Measurements from ENCODE around the gene MYT1.
"Not testable (repeated sequence)": the region's sequence is repeated elsewhere in the genome, so short reads cannot be mapped to it uniquely, and the experiment has no call there.

Gene MYT1

DNA sequence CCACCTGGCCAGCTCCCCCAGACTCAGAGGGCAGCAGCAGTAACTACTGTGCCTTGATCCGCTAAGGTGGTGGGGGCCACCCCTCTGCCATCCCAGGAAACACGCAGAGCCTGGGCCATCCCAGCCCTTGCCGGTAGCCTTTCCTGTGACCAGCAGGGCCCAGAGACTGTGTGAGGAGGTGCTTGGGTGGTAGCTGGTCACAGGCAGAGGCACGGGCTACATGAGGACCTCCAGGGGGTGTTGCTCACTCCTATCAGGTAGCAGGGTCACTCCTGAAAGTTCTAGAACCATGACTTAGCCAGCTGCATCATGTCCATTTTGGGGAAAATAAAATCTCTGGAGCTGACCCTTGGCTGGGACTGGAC is 114.0 kb downstream of the MYT1 start:
- DNase-seq: no peak

DNA sequence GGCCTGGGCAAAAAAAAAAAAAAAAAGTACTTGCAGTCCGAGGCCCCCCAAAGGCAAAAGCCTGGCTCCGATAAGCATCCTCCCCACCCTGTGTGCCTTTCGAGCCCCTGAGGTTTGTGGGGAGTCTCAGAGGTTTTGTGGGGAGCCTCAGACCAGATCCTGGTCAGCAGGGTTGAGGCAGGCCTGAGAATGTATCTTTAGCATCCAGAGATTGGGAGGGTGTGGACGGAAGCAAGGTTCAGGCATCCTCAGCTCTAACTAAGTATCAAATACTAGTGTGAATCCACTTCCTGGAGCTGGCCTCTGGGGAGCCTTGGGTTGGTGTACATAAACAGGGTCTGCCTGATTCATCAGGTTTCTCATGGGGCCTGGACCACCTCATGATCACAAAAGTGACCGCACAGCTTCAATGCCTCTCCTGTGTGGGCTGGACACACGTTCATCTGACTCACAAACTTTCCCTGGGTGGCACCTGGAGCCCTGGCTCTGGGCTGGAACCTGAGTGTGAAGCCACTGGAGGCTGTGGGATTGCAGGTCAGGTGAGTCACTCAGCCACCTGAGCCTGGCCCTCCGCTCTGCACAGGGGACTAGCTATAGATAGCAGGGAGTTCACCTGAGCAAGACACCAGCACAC is 115.7 kb downstream of the MYT1 start:
- DNase-seq: no peak

DNA sequence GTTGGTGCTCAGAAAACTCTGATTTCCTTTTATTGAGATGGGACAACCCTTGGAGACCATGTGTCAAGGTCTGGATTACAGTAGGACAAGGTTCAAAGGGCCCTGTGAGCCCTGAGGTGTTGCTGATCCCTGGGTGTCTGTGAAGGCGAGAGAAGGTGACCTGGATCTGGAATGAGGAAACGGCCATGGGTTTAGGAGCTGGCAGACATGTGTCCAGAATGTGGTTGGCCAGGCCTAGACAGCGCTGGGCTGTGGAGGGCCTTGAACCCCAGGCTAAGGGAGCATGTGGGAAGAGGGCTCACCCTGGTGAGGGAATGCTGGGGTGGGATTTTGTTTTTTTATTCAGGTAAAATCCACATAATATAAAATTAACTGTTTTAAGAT is 116.2 kb downstream of the MYT1 start:
- DNase-seq: no peak

DNA sequence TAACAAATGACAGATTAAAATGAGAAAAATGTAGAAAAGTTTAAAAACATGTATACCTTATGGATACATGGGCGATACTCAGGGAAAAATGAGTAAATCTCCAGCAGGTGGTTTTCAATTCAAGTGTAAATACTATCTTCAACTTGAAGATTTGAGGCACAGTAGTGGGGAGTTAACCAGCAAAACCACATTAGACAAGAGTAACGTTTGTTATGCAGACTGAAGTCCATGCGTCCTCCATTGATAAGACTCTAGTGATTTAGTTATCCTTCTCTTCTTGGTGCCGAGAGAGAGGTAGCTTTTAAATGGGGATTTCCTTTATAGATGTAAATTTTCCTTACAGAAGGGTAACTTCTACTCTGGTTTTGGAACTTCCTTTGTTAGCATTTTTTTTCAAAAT is 119.4 kb downstream of the MYT1 start:
- no peak for DNase-seq

DNA sequence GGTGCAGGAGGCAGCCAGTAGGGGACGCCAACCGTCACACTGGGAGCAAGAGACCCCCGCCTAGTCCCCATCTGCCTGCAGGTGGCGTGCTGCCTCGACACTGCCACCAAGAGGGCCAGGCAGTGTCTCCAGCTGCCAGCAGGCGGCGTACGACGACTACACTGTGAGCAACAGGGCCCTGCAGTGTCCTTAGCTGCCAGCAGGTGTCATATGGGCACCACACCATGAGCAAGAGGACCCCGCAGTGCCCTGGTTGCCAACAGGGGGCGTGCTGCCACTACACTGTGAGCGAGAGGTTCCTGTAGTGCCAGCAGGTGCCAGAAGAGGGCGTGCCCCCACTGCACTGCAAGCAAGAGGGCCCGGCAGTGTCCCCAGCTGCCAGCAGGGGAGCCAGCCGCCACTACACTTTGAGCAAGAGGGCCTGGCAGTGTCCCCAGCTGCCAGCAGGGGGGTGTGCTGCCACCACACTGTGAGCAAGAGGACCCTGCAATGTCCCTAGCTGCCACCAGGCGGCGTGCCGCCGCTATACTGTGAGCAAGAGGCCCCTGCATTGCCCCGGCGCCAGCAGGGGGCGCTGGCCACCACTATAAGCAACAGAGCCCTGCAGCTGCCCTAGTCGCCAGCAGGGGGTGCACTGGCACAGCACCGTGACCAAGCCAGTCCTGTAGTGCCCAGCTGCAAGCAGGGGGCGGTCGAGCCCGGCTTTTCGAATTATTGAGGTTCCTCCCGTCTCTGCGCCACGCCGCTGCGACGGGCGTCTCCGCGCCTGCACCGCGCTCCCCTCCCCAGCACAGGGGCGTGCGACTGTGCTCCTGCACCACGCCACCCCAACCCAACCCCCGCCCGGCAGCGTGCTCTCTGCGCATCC is 121.6 kb downstream of the MYT1 start:
- DNase-seq: peak; percentile 85

DNA sequence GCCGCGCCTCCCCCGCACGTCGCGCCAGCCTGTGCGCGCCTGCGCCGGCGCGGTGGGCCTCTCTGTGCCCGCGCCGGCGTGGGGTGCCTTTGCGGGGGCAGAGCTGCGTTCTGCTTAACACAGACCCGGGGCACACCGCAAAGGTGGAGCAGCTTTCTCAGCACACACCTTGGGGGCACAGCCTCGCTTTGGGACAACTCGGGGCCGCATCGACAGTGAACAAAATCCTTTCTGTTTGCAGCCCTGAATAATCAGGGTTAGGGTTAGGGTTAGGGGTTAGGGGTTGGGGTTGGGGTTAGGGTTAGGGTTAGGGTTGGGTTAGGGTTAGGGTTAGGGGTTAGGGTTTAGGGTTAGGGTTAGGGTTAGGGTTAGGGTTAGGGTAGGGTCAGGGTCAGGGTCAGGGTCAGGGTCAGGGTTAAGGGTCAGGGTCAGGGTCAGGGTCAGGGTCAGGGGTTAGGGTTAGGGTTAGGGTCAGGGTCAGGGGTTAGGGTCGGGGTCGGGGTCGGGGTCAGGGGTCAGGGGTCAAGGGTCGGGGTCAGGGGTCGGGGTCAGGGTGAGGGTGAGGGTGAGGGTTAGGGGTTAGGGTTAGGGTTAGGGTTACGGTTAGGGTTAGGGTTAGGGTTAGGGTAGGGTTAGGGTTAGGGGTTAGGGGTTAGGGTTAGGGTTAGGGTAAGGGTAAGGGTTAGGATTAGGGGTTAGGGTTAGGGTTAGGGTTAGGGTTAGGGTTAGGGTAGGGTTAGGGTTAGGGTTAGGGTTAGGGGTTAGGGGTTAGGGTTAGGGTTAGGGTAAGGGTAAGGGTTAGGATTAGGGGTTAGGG is 122.4 kb downstream of the MYT1 start:
- not testable (repeated sequence) for DNase-seq

DNA sequence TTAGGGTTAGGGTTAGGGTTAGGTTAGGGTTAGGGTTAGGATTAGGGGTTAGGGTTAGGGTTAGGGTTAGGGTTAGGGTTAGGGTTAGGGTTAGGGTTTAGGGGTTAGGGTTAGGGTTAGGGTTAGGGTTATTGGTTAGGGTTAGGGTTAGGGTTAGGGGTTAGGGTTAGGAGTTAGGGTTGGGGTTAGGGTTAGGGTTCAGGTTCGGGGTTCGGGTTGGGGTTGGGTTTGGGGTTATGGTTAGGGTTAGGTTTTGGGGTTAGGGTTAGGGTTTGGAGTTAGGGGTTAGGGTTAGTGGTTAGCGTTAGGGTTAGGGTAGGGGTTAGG is 123.0 kb downstream of the MYT1 start:
- not testable (repeated sequence) for DNase-seq

All from inflammatory macrophage (primary cell).